ENCODE measurements around the gene UNC13D.

- TF ChIP-seq, protein P1, sequence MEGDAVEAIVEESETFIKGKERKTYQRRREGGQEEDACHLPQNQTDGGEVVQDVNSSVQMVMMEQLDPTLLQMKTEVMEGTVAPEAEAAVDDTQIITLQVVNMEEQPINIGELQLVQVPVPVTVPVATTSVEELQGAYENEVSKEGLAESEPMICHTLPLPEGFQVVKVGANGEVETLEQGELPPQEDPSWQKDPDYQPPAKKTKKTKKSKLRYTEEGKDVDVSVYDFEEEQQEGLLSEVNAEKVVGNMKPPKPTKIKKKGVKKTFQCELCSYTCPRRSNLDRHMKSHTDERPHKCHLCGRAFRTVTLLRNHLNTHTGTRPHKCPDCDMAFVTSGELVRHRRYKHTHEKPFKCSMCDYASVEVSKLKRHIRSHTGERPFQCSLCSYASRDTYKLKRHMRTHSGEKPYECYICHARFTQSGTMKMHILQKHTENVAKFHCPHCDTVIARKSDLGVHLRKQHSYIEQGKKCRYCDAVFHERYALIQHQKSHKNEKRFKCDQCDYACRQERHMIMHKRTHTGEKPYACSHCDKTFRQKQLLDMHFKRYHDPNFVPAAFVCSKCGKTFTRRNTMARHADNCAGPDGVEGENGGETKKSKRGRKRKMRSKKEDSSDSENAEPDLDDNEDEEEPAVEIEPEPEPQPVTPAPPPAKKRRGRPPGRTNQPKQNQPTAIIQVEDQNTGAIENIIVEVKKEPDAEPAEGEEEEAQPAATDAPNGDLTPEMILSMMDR (conservative IDR thresholded peaks at IDR 0.05), result no peak
- no peak for TF ChIP-seq ZFX (IDR thresholded peaks at IDR 0.05)
Measured at GRCh38 chr17:75834279-75834920, 9.8 kb downstream of the UNC13D start.

Measured in C4-2B (cell line).